Jurkat, Clone E6-1 (cell line): ENCODE measurements around the gene DST.

Experiments used
- DNase-seq: peaks from one replicate; pipeline ENCODE4 v3.0.0-alpha.2; 2011; ENCODE audit warnings: low read depth, low spot score
- H3K4me3 ChIP-seq: 2 replicates; pipeline ENCODE4 v1.5.1; 2011; ENCODE audit warnings: mild to moderate bottlenecking, low read length, control low read depth, moderate library complexity

DST gene

GRCh38 chr6:56478202-56478601 lies 164.5 kb downstream of the DST start:
- DNase-seq = no peak
- H3K4me3 ChIP-seq = no peak overlapping the region

GRCh38 chr6:56477241-56477640 lies 165.4 kb downstream of the DST start:
- H3K4me3 ChIP-seq = no peak overlapping the region
- no peak for DNase-seq

GRCh38 chr6:56475736-56476457 lies 166.8 kb downstream of the DST start:
- DNase-seq = no peak
- H3K4me3 ChIP-seq = no peak overlapping the region

GRCh38 chr6:56474532-56474931 lies 168.2 kb downstream of the DST start:
- H3K4me3 ChIP-seq = no peak overlapping the region
- DNase-seq = no peak

- DNase-seq = no peak
- H3K4me3 ChIP-seq = no peak overlapping the region
Measured at GRCh38 chr6:56463443-56463842, 179.2 kb downstream of the DST start.

- DNase-seq = no peak
- no peak overlapping the region for H3K4me3 ChIP-seq
Measured at GRCh38 chr6:56459030-56459805, 183.5 kb downstream of the DST start.

GRCh38 chr6:56458324-56458884 lies 184.3 kb downstream of the DST start:
- H3K4me3 ChIP-seq = no peak overlapping the region
- no peak for DNase-seq

GRCh38 chr6:56456785-56457184 lies 185.9 kb downstream of the DST start:
- DNase-seq = no peak
- H3K4me3 ChIP-seq = no peak overlapping the region

GRCh38 chr6:56450882-56451739 lies 191.6 kb downstream of the DST start:
- H3K4me3 ChIP-seq = no peak overlapping the region
- no peak for DNase-seq

- no peak overlapping the region for H3K4me3 ChIP-seq
- no peak for DNase-seq
Measured at GRCh38 chr6:56450376-56450775, 192.3 kb downstream of the DST start.

- no peak overlapping the region for H3K4me3 ChIP-seq
Measured at GRCh38 chr6:56448046-56448445, 194.6 kb downstream of the DST start.

GRCh38 chr6:56445818-56446217 lies 196.9 kb downstream of the DST start:
- H3K4me3 ChIP-seq = no peak overlapping the region
- DNase-seq = no peak

More at GRCh38 chr6:56448046-56448445, 194.6 kb downstream of the DST start:
- DNase-seq = no peak

GRCh38 chr6:56444855-56445254 lies 197.8 kb downstream of the DST start:
- H3K4me3 ChIP-seq = no peak overlapping the region
- no peak for DNase-seq

- no peak for DNase-seq
- H3K4me3 ChIP-seq = no peak overlapping the region
Measured at GRCh38 chr6:56440551-56440981, 202.1 kb downstream of the DST start.

GRCh38 chr6:56437171-56437900 lies 205.4 kb downstream of the DST start:
- DNase-seq = no peak
- H3K4me3 ChIP-seq = no peak overlapping the region

GRCh38 chr6:56435754-56436153 lies 206.9 kb downstream of the DST start:
- H3K4me3 ChIP-seq = no peak overlapping the region
- DNase-seq = no peak

- no peak overlapping the region for H3K4me3 ChIP-seq
- no peak for DNase-seq
Measured at GRCh38 chr6:56435326-56435725, 207.4 kb downstream of the DST start.

- H3K4me3 ChIP-seq = no peak overlapping the region
- no peak for DNase-seq
Measured at GRCh38 chr6:56434606-56435005, 208.1 kb downstream of the DST start.

GRCh38 chr6:56433119-56433518 lies 209.6 kb downstream of the DST start:
- no peak for DNase-seq
- H3K4me3 ChIP-seq = no peak overlapping the region
